Measurements from ENCODE around the gene PAGR1. TPM values are rescaled to one million over a fixed set of nuclear protein-coding genes. Genes with fewer than 3 reads are reported as not detected.

PAGR1 gene
- 10.6 and 15.3 TPM in 2 replicates for total RNA-seq (2012; rRNA removed)
- 22.1 and 26.4 TPM in 2 replicates for polyA plus RNA-seq (2012; rRNA removed)
- polyA plus RNA-seq (2012; cell fraction: cytosol; rRNA removed): 21.9 and 41.0 TPM in 2 replicates
- 159 and 162 TPM in 2 replicates for polyA plus RNA-seq (2012; cell fraction: nucleus; rRNA removed; ENCODE audit: low replicate concordance)
- percentile 72 among the genes with signal in this experiment for Bru-seq, nascent RNA
- BruChase-seq, experiment 1, labeled RNA remaining after a 6-hour chase: percentile 90 among the genes with signal in this experiment
- BruChase-seq, experiment 2, labeled RNA remaining after a 2-hour chase: percentile 90 among the genes with signal in this experiment
- long read RNA-seq, transcript PAGR1-201 (3 exons, 1,702 nt): major isoform, 40 of 41 reads
- long read RNA-seq, partial matches to known transcripts: 1 of 41 reads
- long read RNA-seq, other reads (novel, unspliced or antisense): 0 of 41 reads

DNA sequence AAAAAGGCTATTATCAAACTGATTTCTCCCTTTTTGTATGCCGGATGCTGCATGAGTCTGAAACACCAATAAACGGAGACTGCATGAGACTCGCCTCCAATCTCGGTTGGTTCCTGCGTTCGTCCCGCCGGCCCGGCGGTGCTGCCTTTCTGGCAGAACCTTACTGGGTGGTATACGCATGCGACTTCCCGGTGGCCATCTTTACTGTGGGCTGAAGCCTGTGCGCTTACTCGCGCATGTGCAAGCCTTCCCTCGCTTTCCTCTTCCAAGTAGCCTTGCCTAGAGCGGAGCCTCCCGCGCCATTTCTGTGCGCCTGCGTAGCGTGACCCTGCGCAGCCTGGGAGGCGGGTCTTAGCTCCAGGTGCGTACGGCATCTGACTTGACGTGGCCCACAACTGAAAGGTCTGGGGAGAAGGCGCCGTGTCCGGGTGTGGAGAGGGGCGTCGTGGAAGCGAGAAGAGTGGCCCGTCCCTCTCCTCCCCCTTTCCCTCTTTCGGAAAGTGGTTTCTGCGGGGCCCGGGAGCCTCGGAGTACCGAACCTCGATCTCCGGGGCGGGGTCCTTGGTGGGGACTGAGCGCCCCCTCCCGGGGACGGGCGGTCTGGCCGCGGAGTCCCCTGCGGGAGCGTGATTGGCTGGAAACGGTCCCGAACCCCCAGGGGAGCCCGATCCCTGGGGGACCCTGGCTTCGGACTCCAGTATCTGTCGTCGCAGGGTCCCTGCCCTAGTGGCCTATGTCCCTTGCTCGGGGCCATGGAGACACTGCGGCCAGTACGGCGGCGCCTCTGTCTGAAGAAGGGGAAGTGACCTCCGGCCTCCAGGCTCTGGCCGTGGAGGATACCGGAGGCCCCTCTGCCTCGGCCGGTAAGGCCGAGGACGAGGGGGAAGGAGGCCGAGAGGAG lies at the start of gene PAGR1:
Gene PAGR1, plus strand, starts transcription at position 360 of the 901 bp plus-strand sequence. Its CDS starts 374 bp downstream, at position 734.
- dilution Hi-C loops (cut with HindIII; ENCODE audit: low sequenced_read_pairs, unreplicated experiment) (no loop called here), in situ Hi-C loops (cut with MboI; ENCODE audit: low sequenced_read_pairs) (no loop called here), intact Hi-C loops (cut with micrococcal nuclease) (loop anchor here (1.0 to 5.0 kb wide), 2 partner anchors 116 to 206 kb away; partner anchors contain the start of gene C16orf92)
- H4K5ac ChIP-seq (ENCODE audit: low read depth, low read length): peak within 1 kb of the TSS; percentile 71
- peak within 1 kb of the TSS; percentile 88 for H3K4ac ChIP-seq (ENCODE audit: low read depth, low read length)
- H3K79me1 ChIP-seq (ENCODE audit: low read depth in 1 of 2, low read length in 2 of 2): peaks cover 18 to 67% of the 10 kb centered on the region in 2 experiments
- peak within 1 kb of the TSS; percentile 89 for H3K56ac ChIP-seq (ENCODE audit: extremely low read depth, insufficient read depth, low read length)
- peaks cover 9% of the 10 kb centered on the region for H3K9me1 ChIP-seq (ENCODE audit: insufficient read depth, low read length)
- peak; percentile 100 for DNase-seq
- POLR2A ChIA-PET (ENCODE audit: unreplicated experiment): interaction anchor here (0.7 kb wide), 2 partner anchors 50 to 84 kb away, joined by 4 to 15 read pairs; partner anchors contain the start of gene ASPHD1
- peak within 1 kb of the TSS; percentile 43; the same call in 1 of the 2 replicates for H2BK20ac ChIP-seq (ENCODE audit: low read depth, low read length)
- H2AK5ac ChIP-seq (ENCODE audit: low read depth, low read length): peak within 1 kb of the TSS; percentile 94
- peaks cover 14% of the 10 kb centered on the region for H3K4me1 ChIP-seq (ENCODE audit: control insufficient read depth, insufficient read depth, low read length)
- H2BK15ac ChIP-seq (ENCODE audit: low read depth, low read length): peak within 1 kb of the TSS; percentile 77; the same call in 1 of the 3 replicates
- 0% methylated on average over 30 of the region's 70 CpGs; no CpG with 5 or more reads in 1 of the 2 experiments for WGBS, 2 experiments (ENCODE audit: extremely low coverage in 2 of 2, insufficient read length in 1 of 2)
- H3K9ac ChIP-seq (ENCODE audit: low read depth, low read length): peak within 1 kb of the TSS; percentile 79
- H4K20me1 ChIP-seq (ENCODE audit: insufficient read depth, low read length): peaks cover 6% of the 10 kb centered on the region
- H3K9me3 ChIP-seq (ENCODE audit: control insufficient read depth, insufficient read depth, low read length): no peaks in the 10 kb centered on the region
- no peaks in the 10 kb centered on the region for H3K27me3 ChIP-seq (ENCODE audit: control insufficient read depth, insufficient read depth, low read length)
- H3K14ac ChIP-seq (replicated peaks; ENCODE audit: low read depth, low read length): peak within 1 kb of the TSS; percentile 89
- peak within 1 kb of the TSS; percentile 92 for H3K4me2 ChIP-seq (ENCODE audit: low read depth, low read length)
- H2AFZ ChIP-seq (replicated peaks; ENCODE audit: low read length, poor library complexity): peak within 1 kb of the TSS; percentile 98
- H2BK120ac ChIP-seq (ENCODE audit: low read depth, low read length): peak within 1 kb of the TSS; percentile 75
- H3K36me3 ChIP-seq (ENCODE audit: control insufficient read depth, insufficient read depth, low read length): peaks cover 6% of the 10 kb centered on the region
- peak within 1 kb of the TSS; percentile 62 for H3K4me3 ChIP-seq (ENCODE audit: insufficient read depth, low read depth, low read length)
- no TSS peak for BruUV-seq (replicated peaks)
- H3K23ac ChIP-seq (ENCODE audit: low read depth, low read length): peak within 1 kb of the TSS; percentile 91
- peak; percentile 68 for ATAC-seq (ENCODE audit: low read depth)
- peak within 1 kb of the TSS; percentile 89 for H3K27ac ChIP-seq (ENCODE audit: insufficient read depth, low read length)
- CTCF ChIA-PET: interaction anchor here (0.5 to 2.1 kb wide), 10 partner anchors 9 to 198 kb away, joined by 3 to 10 read pairs (median 3); partner anchors contain the start of genes HIRIP3 and INO80E
- peak within 1 kb of the TSS; percentile 7 to 95 for H4K8ac ChIP-seq (ENCODE audit: low read depth in 2 of 2, low read length in 2 of 2)
- peak within 1 kb of the TSS; percentile 98 for H2AK9ac ChIP-seq (replicated peaks; ENCODE audit: low read depth, low read length, poor library complexity)
- H4K91ac ChIP-seq (ENCODE audit: insufficient read depth, low read depth, low read length): peak within 1 kb of the TSS; percentile 93
- peak within 1 kb of the TSS; percentile 95 for H2BK5ac ChIP-seq (ENCODE audit: low read depth, low read length, poor library complexity, severe bottlenecking)
- H3K18ac ChIP-seq (ENCODE audit: low read depth, low read length): peak within 1 kb of the TSS; percentile 38; the same call in 1 of the 2 replicates
- TF ChIP-seq MAZ (IDR thresholded peaks at IDR 0.05; ENCODE audit: borderline replicate concordance, low read depth, low read length) (peak; percentile 46; the same call in 1 of the 2 replicates), RFX5 (IDR thresholded peaks at IDR 0.05; ENCODE audit: low read depth, low read length) (no peak), RCOR1 (IDR thresholded peaks at IDR 0.05; ENCODE audit: insufficient replicate concordance, low read length) (no peak), BHLHE40 (IDR thresholded peaks at IDR 0.05; ENCODE audit: low read depth, low read length) (no peak; the same call in 1 of the 2 replicates), FOS (IDR thresholded peaks at IDR 0.05; ENCODE audit: low read depth, low read length) (no peak), CHD1 (IDR thresholded peaks at IDR 0.05; ENCODE audit: low read depth, low read length) (no peak), MAFK (IDR thresholded peaks at IDR 0.05; ENCODE audit: low read depth, low read length) (no peak), CEBPB (IDR thresholded peaks at IDR 0.05; ENCODE audit: low read depth, low read length) (no peak), SMC3 (IDR thresholded peaks at IDR 0.05; ENCODE audit: low read depth, low read length) (peak; percentile 62), NFE2L2 (IDR thresholded peaks at IDR 0.05; ENCODE audit: low read depth, low read length) (no peak), RAD21 (IDR thresholded peaks at IDR 0.05; ENCODE audit: low read length) (peak; percentile 80)
- TF ChIP-seq, protein P1, sequence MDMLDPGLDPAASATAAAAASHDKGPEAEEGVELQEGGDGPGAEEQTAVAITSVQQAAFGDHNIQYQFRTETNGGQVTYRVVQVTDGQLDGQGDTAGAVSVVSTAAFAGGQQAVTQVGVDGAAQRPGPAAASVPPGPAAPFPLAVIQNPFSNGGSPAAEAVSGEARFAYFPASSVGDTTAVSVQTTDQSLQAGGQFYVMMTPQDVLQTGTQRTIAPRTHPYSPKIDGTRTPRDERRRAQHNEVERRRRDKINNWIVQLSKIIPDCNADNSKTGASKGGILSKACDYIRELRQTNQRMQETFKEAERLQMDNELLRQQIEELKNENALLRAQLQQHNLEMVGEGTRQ (IDR thresholded peaks at IDR 0.05; ENCODE audit: low read depth, low read length): peak; percentile 50; the same call in 1 of the 2 replicates
- TF ChIP-seq, protein P2, sequence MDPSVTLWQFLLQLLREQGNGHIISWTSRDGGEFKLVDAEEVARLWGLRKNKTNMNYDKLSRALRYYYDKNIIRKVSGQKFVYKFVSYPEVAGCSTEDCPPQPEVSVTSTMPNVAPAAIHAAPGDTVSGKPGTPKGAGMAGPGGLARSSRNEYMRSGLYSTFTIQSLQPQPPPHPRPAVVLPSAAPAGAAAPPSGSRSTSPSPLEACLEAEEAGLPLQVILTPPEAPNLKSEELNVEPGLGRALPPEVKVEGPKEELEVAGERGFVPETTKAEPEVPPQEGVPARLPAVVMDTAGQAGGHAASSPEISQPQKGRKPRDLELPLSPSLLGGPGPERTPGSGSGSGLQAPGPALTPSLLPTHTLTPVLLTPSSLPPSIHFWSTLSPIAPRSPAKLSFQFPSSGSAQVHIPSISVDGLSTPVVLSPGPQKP (IDR thresholded peaks at IDR 0.05; ENCODE audit: borderline replicate concordance, low read depth, low read length): no peak
